ENCODE measurements around the gene SMU1.
"Not testable (repeated sequence)": the region's sequence is repeated elsewhere in the genome, so short reads cannot be mapped to it uniquely, and the experiment has no call there.

SMU1 gene

GRCh38 chr9:33104401-33104800, 27.9 kb upstream of the SMU1 start:
- no peak for DNase-seq

GRCh38 chr9:33103501-33104281, 27.2 kb upstream of the SMU1 start:
- DNase-seq = no peak

GRCh38 chr9:33102551-33103210, 26.2 kb upstream of the SMU1 start:
- DNase-seq = no peak

- DNase-seq = no peak
Measured at GRCh38 chr9:33101104-33101951, 24.9 kb upstream of the SMU1 start.

- no peak for DNase-seq
Measured at GRCh38 chr9:33099754-33100153, 23.3 kb upstream of the SMU1 start.

- no peak for DNase-seq
Measured at GRCh38 chr9:33097192-33097591, 20.7 kb upstream of the SMU1 start.

GRCh38 chr9:33092634-33093033, 16.2 kb upstream of the SMU1 start:
- DNase-seq = no peak

GRCh38 chr9:33085672-33086071, 9.2 kb upstream of the SMU1 start:
- not testable (repeated sequence) for DNase-seq

GRCh38 chr9:33082538-33083326, 6.3 kb upstream of the SMU1 start:
- DNase-seq = no peak

GRCh38 chr9:33082128-33082527, 5.7 kb upstream of the SMU1 start:
- DNase-seq = no peak

GRCh38 chr9:33081128-33081851, 4.8 kb upstream of the SMU1 start:
- peak; percentile 88 for DNase-seq

GRCh38 chr9:33080534-33080933, 4.1 kb upstream of the SMU1 start:
- DNase-seq = no peak

GRCh38 chr9:33068991-33069390, 7.5 kb downstream of the SMU1 start:
- no peak for DNase-seq

- no peak for DNase-seq
Measured at GRCh38 chr9:33065157-33066076, 11.1 kb downstream of the SMU1 start.

GRCh38 chr9:33051144-33051543, 25.3 kb downstream of the SMU1 start:
- DNase-seq = no peak

- no peak for DNase-seq
Measured at GRCh38 chr9:33049680-33050361, 26.7 kb downstream of the SMU1 start.

- no peak for DNase-seq
Measured at GRCh38 chr9:33048054-33048465, 28.4 kb downstream of the SMU1 start.

GRCh38 chr9:33046061-33046460, 30.4 kb downstream of the SMU1 start:
- DNase-seq = no peak

GRCh38 chr9:33044677-33045282, 31.7 kb downstream of the SMU1 start:
- peak; percentile 91 for DNase-seq

GRCh38 chr9:33044162-33044673, 32.3 kb downstream of the SMU1 start:
- peak; percentile 94 for DNase-seq

All from NCI-H1092 treated with DMSO at 0.1 percent for 48 hours (cell line).